ENCODE measurements around the gene GAMT. TPM values are rescaled to one million over a fixed set of nuclear protein-coding genes. Genes with fewer than 3 reads are reported as not detected.

GAMT gene
- total RNA-seq, 1 donor from 2014 or later, result 8.8 TPM

GRCh38 chr19:1370579-1371361 lies 30.6 kb downstream of the GAMT start:
- Mint-ChIP-seq H3K27ac (no peak overlapping the region), H3K36me3 (ENCODE audit: low read depth) (peaks cover 52% of the 10 kb centered on the region), H3K4me3 (no peak overlapping the region), H3K27me3 (no peaks in the 10 kb centered on the region), H3K4me1 (no peaks in the 10 kb centered on the region), H3K9me3 (no peaks in the 10 kb centered on the region)
- intact Hi-C loops (cut with micrococcal nuclease), result no loop called here
- ChIA-PET CTCF (interaction anchor here (0.9 to 2.7 kb wide), 3 partner anchors 55 to 127 kb away, joined by 3 to 15 read pairs (median 8); no protein-coding TSS in a partner anchor), POLR2A (interaction anchor here (0.7 kb wide), 1 partner anchor 71 kb away, joined by 4 read pairs; no protein-coding TSS in a partner anchor)
- TF ChIP-seq CTCF (IDR thresholded peaks at IDR 0.05), result no peak
- DNase-seq (no peak), ATAC-seq (ENCODE audit: low read depth) (no peak)

- Mint-ChIP-seq H3K4me3 (no peak overlapping the region), H3K9me3 (no peaks in the 10 kb centered on the region), H3K27me3 (no peaks in the 10 kb centered on the region), H3K36me3 (ENCODE audit: low read depth) (peaks cover 53% of the 10 kb centered on the region), H3K4me1 (peaks cover 4% of the 10 kb centered on the region), H3K27ac (no peak overlapping the region)
- ChIA-PET POLR2A (no interaction called here), CTCF (interaction anchor here (2.1 kb wide), 1 partner anchor 125 kb away, joined by 8 read pairs; no protein-coding TSS in a partner anchor)
- DNase-seq (no peak), ATAC-seq (ENCODE audit: low read depth) (no peak)
- TF ChIP-seq CTCF (IDR thresholded peaks at IDR 0.05), result no peak
- intact Hi-C loops (cut with micrococcal nuclease), result no loop called here
These were observed 32.0 kb downstream of the GAMT start for GRCh38 chr19:1369214-1369805.

- ATAC-seq (ENCODE audit: low read depth), result no peak
- H3K4me1 Mint-ChIP-seq, result peaks cover 25% of the 10 kb centered on the region
- intact Hi-C loops (cut with micrococcal nuclease), result no loop called here
- peaks cover 47% of the 10 kb centered on the region for H3K36me3 Mint-ChIP-seq (ENCODE audit: low read depth)
- CTCF ChIA-PET, result no interaction called here
- H3K9me3 Mint-ChIP-seq, result no peaks in the 10 kb centered on the region
- no peak for TF ChIP-seq CTCF (IDR thresholded peaks at IDR 0.05)
- H3K27me3 Mint-ChIP-seq, result no peaks in the 10 kb centered on the region
- POLR2A ChIA-PET, result interaction anchor here (1.1 kb wide), 1 partner anchor 98 kb away, joined by 6 read pairs; the partner anchor contains the start of gene CIRBP
- H3K4me3 Mint-ChIP-seq, result no peak overlapping the region
- H3K27ac Mint-ChIP-seq, result no peak overlapping the region
- no peak for DNase-seq
These were observed 34.2 kb downstream of the GAMT start for GRCh38 chr19:1366899-1367870.

- ATAC-seq (ENCODE audit: low read depth) (no peak), DNase-seq (no peak)
- Mint-ChIP-seq H3K9me3 (no peaks in the 10 kb centered on the region), H3K4me3 (no peak overlapping the region), H3K36me3 (ENCODE audit: low read depth) (peaks cover 52% of the 10 kb centered on the region), H3K27ac (no peak overlapping the region), H3K4me1 (peaks cover 33% of the 10 kb centered on the region), H3K27me3 (no peaks in the 10 kb centered on the region)
- CTCF ChIA-PET, result no interaction called here
- intact Hi-C loops (cut with micrococcal nuclease), result no loop called here
- no peak for TF ChIP-seq CTCF (IDR thresholded peaks at IDR 0.05)
- POLR2A ChIA-PET, result interaction anchor here (1.1 kb wide), 1 partner anchor 97 kb away, joined by 6 read pairs; the partner anchor contains the start of gene CIRBP
These were observed 35.0 kb downstream of the GAMT start for GRCh38 chr19:1366296-1366695.
